GM18861 (cell line): Measurements from ENCODE around the gene NXN.
"Not testable (repeated sequence)": the region's sequence is repeated elsewhere in the genome, so short reads cannot be mapped to it uniquely, and the experiment has no call there.

Experiments
- ATAC-seq: cut with Tn5 transposase; IDR thresholded peaks from one replicate; pipeline ENCODE4 v1.9.1; 2021; ENCODE audit not compliant: unreplicated experiment

Gene NXN

GRCh38 chr17:836151-836550, 143.4 kb downstream of the NXN start:
- ATAC-seq: no peak

GRCh38 chr17:835721-836120, 143.9 kb downstream of the NXN start:
- not testable (repeated sequence) for ATAC-seq

- no peak for ATAC-seq
Measured at GRCh38 chr17:835263-835662, 144.3 kb downstream of the NXN start.

- ATAC-seq: no peak
Measured at GRCh38 chr17:834136-834535, 145.4 kb downstream of the NXN start.

- ATAC-seq: no peak
Measured at GRCh38 chr17:830950-831349, 148.6 kb downstream of the NXN start.

- ATAC-seq: no peak
Measured at GRCh38 chr17:830381-830780, 149.2 kb downstream of the NXN start.

GRCh38 chr17:829614-830013, 150.0 kb downstream of the NXN start:
- not testable (repeated sequence) for ATAC-seq

GRCh38 chr17:828761-829160, 150.8 kb downstream of the NXN start:
- no peak for ATAC-seq

- no peak for ATAC-seq
Measured at GRCh38 chr17:826778-827177, 152.8 kb downstream of the NXN start.

GRCh38 chr17:825216-825615, 154.4 kb downstream of the NXN start:
- ATAC-seq: no peak

GRCh38 chr17:824378-824777, 155.2 kb downstream of the NXN start:
- ATAC-seq: no peak

- no peak for ATAC-seq
Measured at GRCh38 chr17:823501-823902, 156.1 kb downstream of the NXN start.

- ATAC-seq: no peak
Measured at GRCh38 chr17:819251-819650, 160.3 kb downstream of the NXN start.

GRCh38 chr17:814371-814770, 165.2 kb downstream of the NXN start:
- ATAC-seq: no peak

GRCh38 chr17:812638-813204, 166.9 kb downstream of the NXN start:
- ATAC-seq: no peak

- ATAC-seq: no peak
Measured at GRCh38 chr17:811051-811784, 168.4 kb downstream of the NXN start.

GRCh38 chr17:807523-808294, 171.9 kb downstream of the NXN start:
- ATAC-seq: no peak

- ATAC-seq: no peak
Measured at GRCh38 chr17:806781-807522, 172.6 kb downstream of the NXN start.

- no peak for ATAC-seq
Measured at GRCh38 chr17:806346-806745, 173.2 kb downstream of the NXN start.

GRCh38 chr17:805886-806285, 173.7 kb downstream of the NXN start:
- not testable (repeated sequence) for ATAC-seq
